Stimulated activated naive CD8-positive, alpha-beta T cell treated with anti-CD3 and anti-CD28 coated beads, Interleukin-15, Interleukin-2, amounts not matched to agents 100 ng/mL and 50 ng/mL, for 24 hours (primary cell): ENCODE data around the gene LPCAT1.

ENCODE experiments used
- H3K27ac Mint-ChIP-seq: one replicate; pipeline ENCODE4 v1.8.0; 2021; ENCODE audit warnings: mild to moderate bottlenecking, mixed read lengths
- H3K27me3 Mint-ChIP-seq: one replicate; pipeline ENCODE4 v1.8.0; 2021; ENCODE audit warnings: mixed read lengths
- H3K36me3 Mint-ChIP-seq: one replicate; pipeline ENCODE4 v1.8.0; 2021; ENCODE audit warnings: low read depth, mixed read lengths
- H3K4me1 Mint-ChIP-seq: one replicate; pipeline ENCODE4 v1.8.0; 2021; ENCODE audit warnings: low read depth, mixed read lengths
- H3K4me3 Mint-ChIP-seq: one replicate; pipeline ENCODE4 v1.8.0; 2021; ENCODE audit warnings: mild to moderate bottlenecking, mixed read lengths
- H3K9me3 Mint-ChIP-seq: one replicate; pipeline ENCODE4 v1.8.0; 2021; ENCODE audit warnings: mixed read lengths

The LPCAT1 gene

GRCh38 chr5:1494780-1495524 lies 28.8 kb downstream of the LPCAT1 start:
- Mint-ChIP-seq H3K36me3 (peaks cover 70% of the 10 kb centered on the region), H3K4me1 (peaks cover 90% of the 10 kb centered on the region), H3K27ac (peak overlapping the region; percentile 87), H3K4me3 (peak overlapping the region; percentile 49), H3K9me3 (no peaks in the 10 kb centered on the region), H3K27me3 (no peaks in the 10 kb centered on the region)

GRCh38 chr5:1493941-1494340 lies 29.8 kb downstream of the LPCAT1 start:
- Mint-ChIP-seq H3K4me3 (peak overlapping the region; percentile 52), H3K4me1 (peaks cover 95% of the 10 kb centered on the region), H3K9me3 (no peaks in the 10 kb centered on the region), H3K27me3 (no peaks in the 10 kb centered on the region), H3K36me3 (peaks cover 65% of the 10 kb centered on the region), H3K27ac (peak overlapping the region; percentile 31)

- no peaks in the 10 kb centered on the region for H3K27me3 Mint-ChIP-seq
- peak overlapping the region; percentile 52 for H3K4me3 Mint-ChIP-seq
- H3K4me1 Mint-ChIP-seq: peaks cover 95% of the 10 kb centered on the region
- no peaks in the 10 kb centered on the region for H3K9me3 Mint-ChIP-seq
- peaks cover 63% of the 10 kb centered on the region for H3K36me3 Mint-ChIP-seq
- peak overlapping the region; percentile 31 for H3K27ac Mint-ChIP-seq
Observed at GRCh38 chr5:1493413-1493812, 30.3 kb downstream of the LPCAT1 start.

- H3K27ac Mint-ChIP-seq: peak overlapping the region; percentile 69
- H3K4me1 Mint-ChIP-seq: peaks cover 95% of the 10 kb centered on the region
- no peak overlapping the region for H3K4me3 Mint-ChIP-seq
- H3K27me3 Mint-ChIP-seq: no peaks in the 10 kb centered on the region
- peaks cover 66% of the 10 kb centered on the region for H3K36me3 Mint-ChIP-seq
- H3K9me3 Mint-ChIP-seq: no peaks in the 10 kb centered on the region
Observed at GRCh38 chr5:1492757-1493156, 31.0 kb downstream of the LPCAT1 start.

GRCh38 chr5:1490376-1490775 lies 33.4 kb downstream of the LPCAT1 start:
- Mint-ChIP-seq H3K4me3 (no peak overlapping the region), H3K27me3 (no peaks in the 10 kb centered on the region), H3K27ac (no peak overlapping the region), H3K4me1 (peaks cover 93% of the 10 kb centered on the region), H3K36me3 (peaks cover 72% of the 10 kb centered on the region), H3K9me3 (no peaks in the 10 kb centered on the region)

GRCh38 chr5:1489754-1490153 lies 34.0 kb downstream of the LPCAT1 start:
- Mint-ChIP-seq H3K27me3 (no peaks in the 10 kb centered on the region), H3K4me1 (peaks cover 93% of the 10 kb centered on the region), H3K9me3 (no peaks in the 10 kb centered on the region), H3K36me3 (peaks cover 67% of the 10 kb centered on the region), H3K4me3 (peak overlapping the region; percentile 45), H3K27ac (peak overlapping the region; percentile 85)

GRCh38 chr5:1488882-1489680 lies 34.7 kb downstream of the LPCAT1 start:
- peaks cover 90% of the 10 kb centered on the region for H3K4me1 Mint-ChIP-seq
- no peaks in the 10 kb centered on the region for H3K27me3 Mint-ChIP-seq
- no peaks in the 10 kb centered on the region for H3K9me3 Mint-ChIP-seq
- peaks cover 62% of the 10 kb centered on the region for H3K36me3 Mint-ChIP-seq
- H3K27ac Mint-ChIP-seq: peak overlapping the region; percentile 85
- peak overlapping the region; percentile 52 for H3K4me3 Mint-ChIP-seq

- peak overlapping the region; percentile 45 for H3K27ac Mint-ChIP-seq
Observed at GRCh38 chr5:1487079-1487764, 36.5 kb downstream of the LPCAT1 start.

GRCh38 chr5:1486271-1486670 lies 37.5 kb downstream of the LPCAT1 start:
- H3K27ac Mint-ChIP-seq: no peak overlapping the region
- no peaks in the 10 kb centered on the region for H3K27me3 Mint-ChIP-seq
- H3K4me3 Mint-ChIP-seq: no peak overlapping the region
- peaks cover 72% of the 10 kb centered on the region for H3K4me1 Mint-ChIP-seq
- H3K36me3 Mint-ChIP-seq: peaks cover 47% of the 10 kb centered on the region
- no peaks in the 10 kb centered on the region for H3K9me3 Mint-ChIP-seq

More at GRCh38 chr5:1487079-1487764, 36.5 kb downstream of the LPCAT1 start:
- Mint-ChIP-seq H3K36me3 (peaks cover 52% of the 10 kb centered on the region), H3K4me1 (peaks cover 76% of the 10 kb centered on the region), H3K27me3 (no peaks in the 10 kb centered on the region), H3K4me3 (peak overlapping the region; percentile 37), H3K9me3 (no peaks in the 10 kb centered on the region)

GRCh38 chr5:1485579-1486118 lies 38.1 kb downstream of the LPCAT1 start:
- peaks cover 67% of the 10 kb centered on the region for H3K4me1 Mint-ChIP-seq
- H3K36me3 Mint-ChIP-seq: peaks cover 43% of the 10 kb centered on the region
- no peaks in the 10 kb centered on the region for H3K27me3 Mint-ChIP-seq
- H3K27ac Mint-ChIP-seq: peak overlapping the region; percentile 87
- H3K9me3 Mint-ChIP-seq: no peaks in the 10 kb centered on the region
- H3K4me3 Mint-ChIP-seq: peak overlapping the region; percentile 10

- peak overlapping the region; percentile 10 for H3K4me3 Mint-ChIP-seq
- H3K27me3 Mint-ChIP-seq: no peaks in the 10 kb centered on the region
- H3K4me1 Mint-ChIP-seq: peaks cover 68% of the 10 kb centered on the region
- H3K9me3 Mint-ChIP-seq: no peaks in the 10 kb centered on the region
- H3K36me3 Mint-ChIP-seq: peaks cover 42% of the 10 kb centered on the region
- peak overlapping the region; percentile 87 for H3K27ac Mint-ChIP-seq
Observed at GRCh38 chr5:1484730-1485578, 38.8 kb downstream of the LPCAT1 start.

GRCh38 chr5:1483856-1484729 lies 39.7 kb downstream of the LPCAT1 start:
- peaks cover 42% of the 10 kb centered on the region for H3K36me3 Mint-ChIP-seq
- no peaks in the 10 kb centered on the region for H3K27me3 Mint-ChIP-seq
- no peak overlapping the region for H3K4me3 Mint-ChIP-seq
- H3K27ac Mint-ChIP-seq: peak overlapping the region; percentile 71
- no peaks in the 10 kb centered on the region for H3K9me3 Mint-ChIP-seq
- peaks cover 65% of the 10 kb centered on the region for H3K4me1 Mint-ChIP-seq

GRCh38 chr5:1483064-1483463 lies 40.7 kb downstream of the LPCAT1 start:
- H3K9me3 Mint-ChIP-seq: no peaks in the 10 kb centered on the region
- peaks cover 35% of the 10 kb centered on the region for H3K36me3 Mint-ChIP-seq
- H3K4me1 Mint-ChIP-seq: peaks cover 55% of the 10 kb centered on the region
- H3K27me3 Mint-ChIP-seq: no peaks in the 10 kb centered on the region
- no peak overlapping the region for H3K27ac Mint-ChIP-seq
- H3K4me3 Mint-ChIP-seq: no peak overlapping the region
